ENCODE data around the gene SPTSSB. TPM values are rescaled to one million over a fixed set of nuclear protein-coding genes. Genes with fewer than 3 reads are reported as not detected.

Gene SPTSSB
- total RNA-seq, 1 donor from 2014 or later = 3.9 TPM

DNA sequence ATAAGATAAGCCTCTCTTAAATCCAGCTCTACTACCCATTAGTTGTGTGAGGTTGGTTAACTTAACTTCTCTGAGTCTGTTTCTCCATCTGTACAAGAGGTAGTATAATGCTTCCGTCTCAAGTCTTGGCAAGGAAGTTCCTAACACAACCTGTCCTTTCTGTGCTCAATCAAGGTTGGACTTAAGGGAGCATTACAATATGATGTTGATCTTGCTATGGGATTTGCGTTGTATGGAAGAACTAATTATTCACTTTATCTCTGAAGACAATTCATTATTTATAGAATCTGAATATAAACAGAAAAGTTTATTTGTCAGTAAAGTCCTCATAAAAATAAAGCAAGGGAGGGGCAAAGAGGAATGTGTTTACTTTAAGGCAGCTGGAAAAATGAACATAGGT lies 18.9 kb upstream of the SPTSSB start:
- FAIRE-seq (no peak), DNase-seq (ENCODE audit: low read depth) (no peak)
- TF ChIP-seq, protein P1, sequence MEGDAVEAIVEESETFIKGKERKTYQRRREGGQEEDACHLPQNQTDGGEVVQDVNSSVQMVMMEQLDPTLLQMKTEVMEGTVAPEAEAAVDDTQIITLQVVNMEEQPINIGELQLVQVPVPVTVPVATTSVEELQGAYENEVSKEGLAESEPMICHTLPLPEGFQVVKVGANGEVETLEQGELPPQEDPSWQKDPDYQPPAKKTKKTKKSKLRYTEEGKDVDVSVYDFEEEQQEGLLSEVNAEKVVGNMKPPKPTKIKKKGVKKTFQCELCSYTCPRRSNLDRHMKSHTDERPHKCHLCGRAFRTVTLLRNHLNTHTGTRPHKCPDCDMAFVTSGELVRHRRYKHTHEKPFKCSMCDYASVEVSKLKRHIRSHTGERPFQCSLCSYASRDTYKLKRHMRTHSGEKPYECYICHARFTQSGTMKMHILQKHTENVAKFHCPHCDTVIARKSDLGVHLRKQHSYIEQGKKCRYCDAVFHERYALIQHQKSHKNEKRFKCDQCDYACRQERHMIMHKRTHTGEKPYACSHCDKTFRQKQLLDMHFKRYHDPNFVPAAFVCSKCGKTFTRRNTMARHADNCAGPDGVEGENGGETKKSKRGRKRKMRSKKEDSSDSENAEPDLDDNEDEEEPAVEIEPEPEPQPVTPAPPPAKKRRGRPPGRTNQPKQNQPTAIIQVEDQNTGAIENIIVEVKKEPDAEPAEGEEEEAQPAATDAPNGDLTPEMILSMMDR (IDR thresholded peaks at IDR 0.05; ENCODE audit: insufficient read depth, low read length, severe bottlenecking) = no peak
- H3K27me3 ChIP-seq (ENCODE audit: control insufficient read depth, insufficient read depth, low read length) = no peaks in the 10 kb centered on the region
- no peak overlapping the region for H3K4me3 ChIP-seq (ENCODE audit: low read depth, low read length)
- no peaks in the 10 kb centered on the region for H3K36me3 ChIP-seq (ENCODE audit: control insufficient read depth, insufficient read depth, low read length)

DNA sequence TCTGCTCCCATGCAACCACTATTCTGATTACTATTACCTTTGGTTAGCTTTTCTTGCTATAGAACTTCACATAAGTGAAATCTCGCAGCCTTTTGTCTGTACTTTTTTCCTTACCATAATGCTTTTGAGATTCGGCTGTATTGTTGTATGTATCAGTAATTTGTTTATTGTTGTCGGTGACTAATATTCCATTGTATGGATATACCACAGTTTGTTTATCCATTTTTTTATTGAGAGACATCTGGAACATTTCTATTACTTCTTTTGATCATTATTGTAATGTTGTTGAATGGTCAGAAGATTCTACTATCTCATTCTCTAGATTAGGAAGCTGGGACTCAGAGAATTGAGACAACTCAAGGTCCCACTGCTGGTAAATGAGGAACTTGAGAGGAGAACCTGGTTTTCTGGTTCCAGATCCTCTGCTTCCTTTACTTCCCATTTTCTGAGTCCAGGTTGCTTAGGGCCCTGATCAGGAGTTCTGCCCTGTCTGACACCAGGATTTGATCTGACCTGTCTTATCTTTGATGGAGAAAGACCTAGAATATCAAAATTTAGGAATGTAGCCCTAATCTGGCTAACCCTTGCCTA lies 18.2 kb upstream of the SPTSSB start:
- no peak for DNase-seq (ENCODE audit: low read depth)
- FAIRE-seq = no peak

DNA sequence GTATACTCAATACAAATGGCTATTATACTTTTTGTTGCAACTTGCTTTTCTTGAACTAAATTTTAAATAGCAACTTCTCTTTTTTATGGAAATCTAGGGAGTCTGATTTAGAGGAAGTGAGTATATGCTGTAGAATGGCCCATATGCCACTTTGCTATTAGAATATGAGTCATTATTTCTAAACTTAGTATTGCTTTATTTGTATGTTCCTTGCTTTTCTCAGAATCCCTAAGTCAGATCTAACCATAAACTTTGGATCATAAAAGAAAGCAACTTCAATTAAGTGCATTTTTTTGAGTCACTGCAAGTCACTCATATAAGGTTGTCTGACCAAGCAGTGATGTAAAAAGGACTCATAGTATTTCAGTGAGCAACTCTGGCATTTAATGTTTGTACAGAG lies 17.5 kb upstream of the SPTSSB start:
- no peak overlapping the region for H3K4me3 ChIP-seq (ENCODE audit: low read depth, low read length)
- DNase-seq (ENCODE audit: low read depth) = peak; percentile 59
- no peaks in the 10 kb centered on the region for H3K27me3 ChIP-seq (ENCODE audit: control insufficient read depth, insufficient read depth, low read length)
- no peaks in the 10 kb centered on the region for H3K36me3 ChIP-seq (ENCODE audit: control insufficient read depth, insufficient read depth, low read length)
- no peak for FAIRE-seq
- TF ChIP-seq, protein P1 (IDR thresholded peaks at IDR 0.05; ENCODE audit: insufficient read depth, low read length, severe bottlenecking) = no peak

More for the DNA sequence above, 18.2 kb upstream of the SPTSSB start:
- no peaks in the 10 kb centered on the region for H3K36me3 ChIP-seq (ENCODE audit: control insufficient read depth, insufficient read depth, low read length)
- H3K27me3 ChIP-seq (ENCODE audit: control insufficient read depth, insufficient read depth, low read length) = no peaks in the 10 kb centered on the region
- H3K4me3 ChIP-seq (ENCODE audit: low read depth, low read length) = no peak overlapping the region
- TF ChIP-seq, protein P1 (IDR thresholded peaks at IDR 0.05; ENCODE audit: insufficient read depth, low read length, severe bottlenecking) = no peak

DNA sequence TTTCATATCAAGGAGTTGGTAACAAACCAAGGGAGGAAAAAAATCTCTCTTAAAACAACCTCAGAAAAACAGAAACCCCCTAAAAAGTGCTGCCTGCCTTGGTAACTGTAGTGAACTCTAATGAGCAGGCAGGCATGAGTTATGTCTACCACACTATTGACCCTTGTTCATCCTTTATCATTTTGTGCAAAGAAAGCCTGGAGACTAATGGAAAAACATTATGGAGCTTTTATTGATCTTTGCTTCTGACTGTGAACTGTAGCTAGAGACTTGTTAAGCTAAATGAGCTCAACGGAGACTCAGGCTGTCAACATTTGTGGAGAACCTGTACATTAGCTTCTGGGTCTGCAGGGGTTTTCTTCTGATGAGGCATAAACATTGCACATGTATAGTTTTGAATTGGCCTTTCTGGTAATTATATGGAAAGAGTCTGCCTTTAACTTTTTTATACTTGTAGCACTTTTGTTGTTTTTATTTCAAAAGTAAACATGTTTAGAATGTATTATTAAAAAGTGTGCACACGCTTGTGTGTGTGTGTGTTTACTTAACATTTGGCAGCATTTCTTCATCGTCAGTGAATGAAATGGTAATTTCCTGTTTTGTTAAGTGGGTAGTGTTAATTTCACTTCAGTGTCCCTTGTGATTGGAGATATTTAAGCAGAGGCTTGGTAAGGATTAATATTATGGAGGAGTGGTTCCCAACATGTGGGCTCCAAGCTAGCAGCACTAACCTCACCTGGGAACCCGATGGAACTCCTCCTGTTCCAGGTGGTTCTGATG lies 15.9 kb upstream of the SPTSSB start:
- TF ChIP-seq, protein P1 (IDR thresholded peaks at IDR 0.05; ENCODE audit: insufficient read depth, low read length, severe bottlenecking) = no peak
- Histone ChIP-seq H3K4me3 (ENCODE audit: low read depth, low read length) (no peak overlapping the region), H3K27me3 (ENCODE audit: control insufficient read depth, insufficient read depth, low read length) (no peaks in the 10 kb centered on the region), H3K36me3 (ENCODE audit: control insufficient read depth, insufficient read depth, low read length) (no peaks in the 10 kb centered on the region)
- DNase-seq (ENCODE audit: low read depth) (no peak), FAIRE-seq (no peak)

DNA sequence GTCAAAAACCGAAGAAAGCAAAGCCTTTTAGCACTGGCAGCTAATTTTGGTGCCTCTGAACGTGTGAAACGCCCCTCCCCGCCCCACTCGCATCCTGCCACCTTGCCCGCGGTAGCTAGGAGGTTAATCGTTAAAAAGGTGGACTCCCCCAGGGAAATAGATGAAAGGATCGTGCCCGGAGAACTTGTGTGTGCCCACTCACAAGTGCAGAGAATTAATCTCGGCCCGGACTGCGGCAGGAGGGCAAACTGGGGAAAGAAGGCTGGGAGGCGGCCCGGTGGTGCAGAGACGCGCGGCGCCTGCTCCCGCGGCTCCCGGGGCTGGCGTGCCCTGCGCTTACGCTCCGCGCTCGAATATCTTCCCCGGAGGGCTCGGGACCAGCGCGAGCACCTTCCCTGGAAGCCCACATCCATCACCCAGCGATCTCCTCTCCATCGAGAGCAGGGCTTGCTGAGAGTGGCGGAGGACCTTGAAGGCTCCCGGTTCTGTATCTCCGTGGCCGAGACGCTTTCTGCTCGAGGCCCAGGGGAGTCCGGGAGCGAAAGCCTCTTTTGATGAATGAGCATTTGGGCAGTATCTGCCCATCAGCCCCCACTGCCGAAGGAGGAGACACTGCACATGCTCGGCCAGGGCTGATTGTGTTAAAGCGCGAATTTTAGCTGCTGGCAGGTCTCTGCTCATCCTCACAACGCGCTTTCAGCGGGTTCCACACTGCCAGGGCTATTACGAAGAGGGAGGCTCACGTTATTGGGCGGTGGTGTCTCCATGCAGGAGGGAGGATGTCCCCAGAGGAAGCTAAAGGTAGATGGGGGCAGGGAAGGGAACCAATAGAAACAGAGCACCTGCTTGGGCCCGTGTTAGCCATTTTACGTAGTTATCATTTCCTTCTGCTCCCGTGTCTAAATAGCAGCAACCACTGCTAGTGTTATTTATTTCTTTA lies 1.3 kb upstream of the SPTSSB start:
- H3K36me3 ChIP-seq (ENCODE audit: control insufficient read depth, insufficient read depth, low read length) = no peaks in the 10 kb centered on the region
- H3K4me3 ChIP-seq (ENCODE audit: low read depth, low read length) = peak overlapping the region; percentile 56
- TF ChIP-seq, protein P1 (IDR thresholded peaks at IDR 0.05; ENCODE audit: insufficient read depth, low read length, severe bottlenecking) = no peak
- no peak for FAIRE-seq
- no peaks in the 10 kb centered on the region for H3K27me3 ChIP-seq (ENCODE audit: control insufficient read depth, insufficient read depth, low read length)
- DNase-seq (ENCODE audit: low read depth) = peak; percentile 9
